T-helper 2 cell (primary cell): ENCODE measurements around the gene IQGAP2.

Experiments used
- DNase-seq, 5 experiments: peaks; one replicate each; pipeline versions ENCODE4 v3.0.0 to v3.0.0-alpha.2; 2012 to 2022

The IQGAP2 gene

GRCh38 chr5:76728965-76729364, 325.9 kb downstream of the IQGAP2 start:
- DNase-seq = no peak

- DNase-seq = no peak
Measured at GRCh38 chr5:76729373-76730290, 326.5 kb downstream of the IQGAP2 start.

GRCh38 chr5:76732405-76733048, 329.4 kb downstream of the IQGAP2 start:
- peak in 1 of 5 experiments; percentile 11 for DNase-seq

- peak in 2 of 5 experiments; percentile 76 to 88 for DNase-seq
Measured at GRCh38 chr5:76733049-76733417, 329.9 kb downstream of the IQGAP2 start.

- DNase-seq = peak in 1 of 5 experiments; percentile 28
Measured at GRCh38 chr5:76735762-76736545, 332.9 kb downstream of the IQGAP2 start.

GRCh38 chr5:76736679-76737556, 333.8 kb downstream of the IQGAP2 start:
- DNase-seq = peak in 2 of 5 experiments; percentile 24 to 69

- DNase-seq = no peak
Measured at GRCh38 chr5:76737846-76738245, 334.8 kb downstream of the IQGAP2 start.

- DNase-seq = peak in 1 of 5 experiments; percentile 58
Measured at GRCh38 chr5:76741506-76741905, 338.4 kb downstream of the IQGAP2 start.

- DNase-seq = no peak
Measured at GRCh38 chr5:76742583-76742982, 339.5 kb downstream of the IQGAP2 start.

- DNase-seq = no peak
Measured at GRCh38 chr5:76744632-76745031, 341.5 kb downstream of the IQGAP2 start.

- no peak for DNase-seq
Measured at GRCh38 chr5:76745670-76746069, 342.6 kb downstream of the IQGAP2 start.

- no peak for DNase-seq
Measured at GRCh38 chr5:76746677-76747076, 343.6 kb downstream of the IQGAP2 start.

GRCh38 chr5:76747706-76748105, 344.6 kb downstream of the IQGAP2 start:
- DNase-seq = no peak

- DNase-seq = no peak
Measured at GRCh38 chr5:76751291-76751690, 348.2 kb downstream of the IQGAP2 start.

- no peak for DNase-seq
Measured at GRCh38 chr5:76754668-76755078, 351.6 kb downstream of the IQGAP2 start.

- no peak for DNase-seq
Measured at GRCh38 chr5:76755779-76756637, 352.9 kb downstream of the IQGAP2 start.

GRCh38 chr5:76757049-76757448, 354.0 kb downstream of the IQGAP2 start:
- DNase-seq = no peak
